OCI-M2 (cell line): ENCODE results near the gene TMEM72.

ENCODE experiments used
- DNase-seq: peaks from one replicate; lab custom pipeline; 2025; ENCODE audit not compliant: unreplicated experiment; lab: John Stamatoyannopoulos, UW

The TMEM72 gene

GRCh38 chr10:44933451-44934321 lies 22.5 kb downstream of the TMEM72 start:
- DNase-seq = no peak

GRCh38 chr10:44934416-44935200 lies 23.5 kb downstream of the TMEM72 start:
- no peak for DNase-seq

DNA sequence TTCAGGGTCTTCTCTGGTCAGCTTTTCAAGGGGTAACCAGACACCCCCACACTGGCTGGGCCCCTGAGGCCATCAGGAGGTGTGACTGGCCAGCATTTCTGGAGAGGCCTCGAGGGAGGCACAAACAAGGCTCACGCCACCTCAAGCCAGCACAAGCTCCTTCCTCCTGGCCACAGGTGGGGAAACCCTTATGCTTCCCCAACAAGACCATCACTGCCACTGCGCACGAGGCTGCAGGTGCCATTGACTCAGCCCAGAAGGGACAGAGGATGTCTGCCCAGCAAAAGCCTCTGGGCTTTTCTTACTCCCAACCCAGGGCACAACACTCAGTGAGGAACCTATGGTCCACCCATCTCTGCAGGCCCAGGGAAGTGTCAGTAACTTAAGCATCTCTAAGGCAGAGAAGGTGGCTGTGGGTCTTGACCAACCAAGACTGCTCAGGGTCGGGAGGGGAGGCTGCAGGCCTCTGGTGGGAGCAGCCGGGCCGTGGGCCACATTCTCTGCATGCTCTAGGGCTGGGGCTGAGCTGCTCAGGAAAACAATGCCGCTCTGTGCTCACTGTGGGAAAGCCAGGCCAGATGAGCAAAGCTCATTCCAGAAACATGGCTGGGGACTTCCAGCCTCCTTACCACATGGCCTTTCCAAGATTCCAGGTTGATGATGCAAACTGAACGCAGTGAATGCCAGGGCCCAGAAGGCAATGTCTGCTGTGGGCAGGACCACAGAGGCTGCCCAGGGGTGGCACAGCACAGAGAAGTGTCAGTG lies 24.2 kb downstream of the TMEM72 start:
- DNase-seq = no peak

- no peak for DNase-seq
These were observed 24.8 kb downstream of the TMEM72 start for GRCh38 chr10:44935966-44936295.

DNA sequence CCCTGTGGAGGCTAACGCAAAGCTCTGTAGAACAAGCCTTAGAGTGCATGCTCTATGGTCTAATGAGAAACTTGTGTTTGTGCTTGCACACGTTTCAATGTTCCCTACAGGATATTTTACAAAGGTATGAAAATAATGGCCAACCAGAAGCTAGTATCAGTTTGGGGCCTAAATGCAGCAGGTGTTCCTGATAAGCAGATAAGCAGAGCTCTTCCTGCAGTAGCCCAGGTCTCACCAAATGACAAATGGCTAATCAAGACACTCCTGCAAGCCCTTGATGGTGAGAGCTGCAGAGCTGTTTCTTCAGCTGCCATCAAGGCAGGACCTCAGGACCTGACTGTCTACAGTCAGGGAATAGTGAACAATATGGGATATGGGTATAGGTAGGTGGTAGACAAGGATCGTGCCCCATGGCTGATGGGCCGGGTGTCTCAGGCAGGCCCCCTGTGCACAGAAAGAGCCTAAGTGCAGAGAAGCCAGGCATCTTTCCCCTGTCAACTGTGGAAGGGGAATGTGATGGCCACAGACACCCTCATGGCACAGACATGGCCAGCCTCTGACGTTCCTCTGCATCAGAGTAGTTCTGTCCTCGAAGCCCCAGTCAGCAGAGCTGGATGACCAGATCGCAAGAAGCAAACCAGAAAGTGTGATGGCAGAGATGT lies 25.3 kb downstream of the TMEM72 start:
- no peak for DNase-seq

- DNase-seq = no peak
These were observed 26.3 kb downstream of the TMEM72 start for GRCh38 chr10:44937196-44938005.

GRCh38 chr10:44938956-44939355 lies 27.8 kb downstream of the TMEM72 start:
- DNase-seq = no peak

GRCh38 chr10:44939691-44940401 lies 28.7 kb downstream of the TMEM72 start:
- no peak for DNase-seq

DNA sequence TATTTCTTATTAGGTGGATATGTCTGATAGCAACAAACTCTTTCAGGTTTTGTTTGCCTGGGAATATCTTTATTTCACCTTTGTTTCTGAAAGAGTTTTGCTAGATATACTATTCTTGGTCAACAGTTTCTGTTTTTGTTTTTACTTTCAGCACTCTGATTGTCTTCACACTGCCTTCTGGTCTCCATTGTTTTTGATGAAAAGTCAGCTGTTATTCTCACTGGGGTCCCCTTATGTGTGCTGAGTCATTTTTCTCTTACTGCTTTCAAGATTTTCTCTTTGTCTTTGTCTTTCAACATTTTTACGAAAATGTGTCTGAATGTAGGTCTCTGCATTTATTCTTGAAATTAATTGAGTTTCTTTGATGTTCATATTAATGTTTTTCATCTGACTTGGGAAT lies 33.2 kb downstream of the TMEM72 start:
- no peak for DNase-seq

GRCh38 chr10:44946205-44946604 lies 35.1 kb downstream of the TMEM72 start:
- no peak for DNase-seq

GRCh38 chr10:44947371-44948152 lies 36.4 kb downstream of the TMEM72 start:
- no peak for DNase-seq

GRCh38 chr10:44948642-44949041 lies 37.5 kb downstream of the TMEM72 start:
- no peak for DNase-seq

GRCh38 chr10:44949127-44949802 lies 38.1 kb downstream of the TMEM72 start:
- DNase-seq = no peak

DNA sequence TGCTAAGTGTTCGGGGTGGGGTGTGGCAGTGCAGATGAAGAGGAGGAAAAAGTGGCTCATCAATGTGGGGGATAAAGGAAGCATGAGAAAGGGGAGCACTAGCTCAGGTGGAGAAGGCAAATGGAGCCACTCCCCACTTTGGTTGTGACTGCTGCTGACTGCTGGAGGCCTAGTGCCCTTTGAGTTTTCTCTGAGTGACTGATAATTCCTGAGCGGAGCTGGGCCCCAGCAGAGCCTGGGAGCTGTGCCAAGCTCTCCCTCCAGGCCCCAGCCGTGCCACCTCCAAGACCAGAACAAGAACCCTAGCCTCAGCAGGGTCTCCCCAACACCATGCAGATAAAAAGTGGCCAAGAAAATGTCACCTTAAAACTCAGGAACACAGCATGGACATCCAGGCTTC lies 38.8 kb downstream of the TMEM72 start:
- no peak for DNase-seq

- no peak for DNase-seq
These were observed 39.4 kb downstream of the TMEM72 start for GRCh38 chr10:44950326-44951225.

DNA sequence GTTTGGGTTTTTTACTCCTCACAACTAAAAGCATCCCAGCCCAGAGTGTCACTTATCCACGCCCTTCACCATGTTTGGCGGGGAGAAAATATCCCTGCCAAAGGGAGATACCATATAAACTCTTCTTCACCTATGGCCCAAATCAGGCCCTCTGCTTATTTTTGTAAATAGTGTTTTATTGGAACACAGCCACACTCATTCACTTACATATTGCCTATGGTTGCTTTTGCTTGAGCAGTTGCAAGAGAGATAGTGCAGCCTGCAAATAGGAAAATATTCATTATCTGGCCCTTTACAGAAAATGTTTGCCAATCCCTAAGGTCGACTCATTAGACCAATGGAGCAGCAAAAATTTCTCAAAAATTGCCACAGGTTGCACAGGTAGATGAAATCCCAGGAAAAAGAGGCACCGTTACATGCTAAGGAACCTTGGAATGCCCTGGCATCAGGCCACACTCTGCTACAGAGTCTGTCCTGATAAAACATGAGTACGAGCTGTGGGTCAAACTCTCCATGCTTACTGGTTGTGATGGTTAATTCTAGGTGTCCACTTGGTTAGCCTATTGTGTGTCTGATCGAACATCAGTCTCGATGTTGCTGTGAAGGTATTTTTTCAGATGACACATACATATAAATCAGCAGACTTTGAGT lies 40.6 kb downstream of the TMEM72 start:
- DNase-seq = no peak

- no peak for DNase-seq
These were observed 41.7 kb downstream of the TMEM72 start for GRCh38 chr10:44952779-44953231.
